ENCODE data around the gene USP53.

GRCh38 chr4:119240568-119240967 is 28.1 kb downstream of the USP53 start:
- TF ChIP-seq ZNF274 (IDR thresholded peaks at IDR 0.05; ENCODE audit: low read depth, low read length) (no peak), SUZ12 (IDR thresholded peaks at IDR 0.05; ENCODE audit: extremely low read depth, insufficient read depth, insufficient read length) (no peak), YY1 (IDR thresholded peaks at IDR 0.05; ENCODE audit: insufficient read depth, insufficient read length) (no peak)
